Neural crest cell (in vitro differentiated cells): ENCODE data around the gene MYLIP. TPM values are rescaled to one million over a fixed set of nuclear protein-coding genes. Genes with fewer than 3 reads are reported as not detected.

Experiments
- DNase-seq: peaks from one replicate; pipeline ENCODE4 v3.0.0; 2021; ENCODE audit warnings: low read depth, mixed read lengths, low spot score
- H3K27ac Mint-ChIP-seq: one replicate; pipeline ENCODE4 v1.8.0; 2021; ENCODE audit warnings: mild to moderate bottlenecking, mixed read lengths; ENCODE audit not compliant: unreplicated experiment
- H3K27me3 Mint-ChIP-seq: 2 replicates; pipeline ENCODE4 v1.8.0; 2021; ENCODE audit warnings: low read depth, mild to moderate bottlenecking, mixed read lengths
- H3K36me3 Mint-ChIP-seq: 2 replicates; pipeline ENCODE4 v1.8.0; 2021; ENCODE audit warnings: low read depth, mild to moderate bottlenecking, mixed read lengths
- H3K4me1 Mint-ChIP-seq: 2 replicates; pipeline ENCODE4 v1.8.0; 2021; ENCODE audit warnings: mixed read lengths
- H3K4me3 Mint-ChIP-seq: one replicate; pipeline ENCODE4 v1.8.0; 2021; ENCODE audit warnings: mild to moderate bottlenecking, mixed read lengths
- H3K9me3 Mint-ChIP-seq: 2 replicates; pipeline ENCODE4 v1.8.0; 2021; ENCODE audit warnings: mixed read lengths
- CTCF ChIP-seq: fragments of 200-600 bp; sonication (generic); conservative IDR thresholded peaks from 2 replicates; pipeline ENCODE4 v1.5.0; 2021; ENCODE audit warnings: antibody characterized with exemption, mild to moderate bottlenecking
- total RNA-seq: library from RNA; stranded (reverse); gene quantifications from 2 replicates; pipeline ENCODE4 v1.2.1, GENCODE V29; 2021

Gene MYLIP
- total RNA-seq, 1 donor from 2014 or later: 4.5 TPM

- Mint-ChIP-seq H3K36me3 (no peaks in the 10 kb centered on the region), H3K4me3 (no peak overlapping the region), H3K27me3 (no peaks in the 10 kb centered on the region), H3K4me1 (peaks cover 3% of the 10 kb centered on the region), H3K9me3 (no peaks in the 10 kb centered on the region), H3K27ac (no peak overlapping the region)
- no peak for DNase-seq
- no peak for TF ChIP-seq CTCF
Measured at GRCh38 chr6:16106991-16107787, 21.7 kb upstream of the MYLIP start.

- DNase-seq: no peak
Measured at GRCh38 chr6:16108419-16108818, 20.5 kb upstream of the MYLIP start.

GRCh38 chr6:16108921-16109658 is 19.8 kb upstream of the MYLIP start:
- Mint-ChIP-seq H3K36me3 (no peaks in the 10 kb centered on the region), H3K27me3 (no peaks in the 10 kb centered on the region), H3K27ac (no peak overlapping the region), H3K4me1 (peaks cover 6% of the 10 kb centered on the region), H3K9me3 (no peaks in the 10 kb centered on the region), H3K4me3 (no peak overlapping the region)
- TF ChIP-seq CTCF: no peak
- no peak for DNase-seq

More at GRCh38 chr6:16108419-16108818, 20.5 kb upstream of the MYLIP start:
- H3K4me3 Mint-ChIP-seq: no peak overlapping the region
- no peak overlapping the region for H3K27ac Mint-ChIP-seq
- TF ChIP-seq CTCF: no peak
- no peaks in the 10 kb centered on the region for H3K36me3 Mint-ChIP-seq
- H3K4me1 Mint-ChIP-seq: peaks cover 6% of the 10 kb centered on the region
- no peaks in the 10 kb centered on the region for H3K27me3 Mint-ChIP-seq
- no peaks in the 10 kb centered on the region for H3K9me3 Mint-ChIP-seq

GRCh38 chr6:16109659-16110305 is 19.1 kb upstream of the MYLIP start:
- Mint-ChIP-seq H3K27ac (no peak overlapping the region), H3K27me3 (no peaks in the 10 kb centered on the region), H3K4me1 (peaks cover 6% of the 10 kb centered on the region), H3K36me3 (no peaks in the 10 kb centered on the region), H3K9me3 (no peaks in the 10 kb centered on the region), H3K4me3 (no peak overlapping the region)
- TF ChIP-seq CTCF: no peak
- DNase-seq: no peak

- Mint-ChIP-seq H3K27me3 (peaks cover 12% of the 10 kb centered on the region), H3K36me3 (no peaks in the 10 kb centered on the region), H3K4me3 (no peak overlapping the region), H3K9me3 (no peaks in the 10 kb centered on the region), H3K27ac (no peak overlapping the region), H3K4me1 (no peaks in the 10 kb centered on the region)
- TF ChIP-seq CTCF: no peak
- DNase-seq: no peak
Measured at GRCh38 chr6:16118825-16119224, 10.1 kb upstream of the MYLIP start.
